NK-92 (cell line): Measurements from ENCODE around the gene SCARF2.
"Not testable (repeated sequence)": the region's sequence is repeated elsewhere in the genome, so short reads cannot be mapped to it uniquely, and the experiment has no call there.

Experiments
- DNase-seq: peaks from one replicate; lab custom pipeline; 2025; ENCODE audit not compliant: unreplicated experiment; lab: John Stamatoyannopoulos, UW

Gene SCARF2

DNA sequence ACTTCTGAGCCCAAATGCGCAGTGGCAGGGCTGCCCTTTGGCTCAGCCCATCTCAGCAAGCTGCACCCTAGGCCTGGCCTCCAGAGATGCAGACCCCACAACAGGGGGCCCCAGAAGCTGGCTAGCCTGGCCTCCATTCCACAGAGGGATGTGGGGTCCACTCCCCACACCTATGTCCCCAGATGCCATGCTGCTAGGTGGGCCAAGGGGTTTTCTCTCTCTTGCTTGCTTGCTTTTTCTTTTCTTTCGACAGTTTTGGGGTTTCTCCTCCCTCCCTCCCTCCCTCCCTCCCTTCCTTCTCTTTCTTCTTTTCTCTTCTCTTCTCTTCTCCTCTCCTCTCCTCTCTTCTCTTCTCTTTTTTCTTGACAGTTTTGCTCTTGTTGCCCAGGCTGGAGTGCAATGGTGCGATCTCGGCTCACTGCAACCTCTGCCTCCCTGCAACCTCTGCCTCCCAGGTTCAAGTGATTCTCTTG is 9.6 kb downstream of the SCARF2 start:
- no peak for DNase-seq

- no peak for DNase-seq
Observed at GRCh38 chr22:20427104-20427944, 10.3 kb downstream of the SCARF2 start.

- DNase-seq: no peak
Observed at GRCh38 chr22:20426259-20426615, 11.4 kb downstream of the SCARF2 start.

DNA sequence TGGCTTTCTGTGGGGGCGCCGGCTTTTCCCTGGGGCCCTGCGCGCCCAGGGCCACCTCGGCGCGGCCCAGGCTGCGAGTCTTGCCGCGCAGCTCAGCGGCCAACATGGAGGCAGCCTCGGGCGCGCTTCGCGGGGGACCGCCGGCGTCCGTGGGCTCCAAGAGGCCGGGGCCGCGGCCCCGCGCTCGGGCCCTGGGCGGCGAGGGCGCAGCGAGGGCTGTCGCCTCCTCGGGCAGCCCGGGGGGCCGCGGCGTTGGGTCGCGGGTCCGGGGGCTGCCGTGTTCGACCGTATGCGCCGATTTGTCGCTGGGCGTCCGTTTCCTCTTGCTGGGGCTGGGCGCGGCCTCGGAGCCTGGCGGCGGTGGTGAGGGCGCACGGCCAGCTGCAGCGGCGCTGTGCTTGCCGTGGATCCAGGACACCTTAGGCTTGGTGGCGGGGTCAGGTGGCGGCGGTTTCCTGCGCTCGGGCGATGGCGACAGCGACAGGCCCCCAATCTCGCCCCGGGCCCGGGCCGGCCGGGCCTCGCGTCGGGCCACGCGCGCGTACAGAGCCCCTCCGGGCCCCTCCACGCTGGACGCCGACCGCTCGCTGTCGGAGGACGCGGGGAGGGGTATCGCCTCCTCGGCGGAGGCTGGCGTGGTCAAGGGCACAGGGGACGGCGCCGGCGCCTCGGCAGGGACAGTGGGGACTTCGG is 11.9 kb downstream of the SCARF2 start:
- no peak for DNase-seq

DNA sequence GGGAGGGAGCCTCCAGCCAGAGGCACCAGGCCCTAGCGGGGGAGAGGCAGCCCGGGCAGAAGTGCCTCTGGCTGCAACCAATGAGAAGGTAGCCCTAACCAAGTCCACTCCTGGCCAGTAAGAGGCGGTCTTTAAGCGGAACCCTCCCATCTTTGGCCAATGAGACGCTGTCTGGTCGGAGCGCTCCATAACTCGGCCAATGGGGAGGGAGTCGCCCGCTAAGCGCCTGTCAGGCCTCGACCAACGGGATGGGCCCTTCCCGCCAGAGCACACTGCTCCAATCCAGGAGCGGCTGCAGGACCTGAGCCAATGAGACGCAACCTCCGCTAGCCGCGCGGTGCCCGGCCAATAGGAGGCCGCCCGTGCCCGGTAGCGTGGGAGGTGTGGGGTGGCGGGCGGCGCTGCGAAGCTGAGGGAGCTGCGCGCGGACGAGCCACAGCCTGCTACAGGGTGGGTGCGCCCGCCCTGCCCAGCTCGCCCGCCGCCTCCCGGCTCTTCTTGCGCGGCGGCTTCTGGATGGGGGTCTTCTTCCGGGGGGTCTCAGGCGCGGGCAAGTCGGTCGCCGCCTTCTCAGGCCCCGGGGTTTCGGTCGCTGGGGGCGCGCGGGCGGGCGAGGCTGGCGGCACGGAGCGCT is 12.6 kb downstream of the SCARF2 start:
- DNase-seq: no peak

DNA sequence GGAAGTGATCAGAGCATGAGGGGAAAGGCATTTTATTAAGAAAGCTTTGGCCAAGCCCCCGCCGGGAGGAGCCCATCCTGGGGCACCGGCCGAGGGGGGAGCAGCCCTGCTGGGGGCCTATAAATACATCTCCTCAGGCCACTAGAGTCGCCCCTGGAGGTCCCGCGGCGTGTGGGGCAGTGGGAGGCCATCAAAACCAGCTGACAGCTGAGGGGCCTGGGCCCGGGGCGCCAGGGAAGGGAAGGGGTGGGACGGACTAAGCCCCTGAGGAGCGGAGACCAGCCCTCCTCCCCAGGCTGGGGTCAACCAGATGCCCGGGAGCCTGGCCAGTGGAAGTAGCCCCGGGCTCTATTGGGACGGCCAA is 13.1 kb downstream of the SCARF2 start:
- DNase-seq: no peak

DNA sequence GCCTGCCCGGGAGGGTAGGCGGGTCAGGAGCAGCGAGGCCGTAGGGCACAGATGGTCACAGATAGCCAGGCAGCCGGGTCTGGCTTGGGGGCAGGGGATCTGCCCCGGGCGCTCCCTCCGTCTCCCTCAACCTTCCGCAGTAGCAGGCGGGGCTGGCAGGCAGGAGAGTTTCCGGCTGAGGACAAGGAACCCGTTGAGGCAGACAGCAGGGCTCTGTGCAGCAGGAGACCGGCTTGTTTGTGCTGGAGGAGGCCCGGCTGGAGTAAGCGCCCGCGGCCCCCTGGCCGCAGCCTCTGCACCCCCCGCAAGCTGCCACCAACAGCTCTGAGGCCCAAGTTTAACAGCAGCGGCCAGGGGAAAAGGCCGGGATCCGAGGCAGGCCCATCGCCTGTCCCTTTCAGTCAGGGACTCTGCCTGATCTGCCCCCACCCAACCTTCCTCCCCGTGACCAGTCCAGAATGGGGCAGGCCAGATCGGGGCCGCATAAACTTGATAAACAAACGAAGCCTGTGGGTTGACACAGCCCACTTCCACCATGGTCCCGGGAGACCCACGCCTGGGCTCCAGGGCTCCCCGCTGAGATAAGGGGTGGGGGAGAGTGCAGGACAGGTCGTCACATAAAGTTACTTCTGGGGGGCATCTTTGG is 13.6 kb downstream of the SCARF2 start:
- DNase-seq: no peak

- DNase-seq: no peak
Observed at GRCh38 chr22:20423008-20423905, 14.4 kb downstream of the SCARF2 start.

DNA sequence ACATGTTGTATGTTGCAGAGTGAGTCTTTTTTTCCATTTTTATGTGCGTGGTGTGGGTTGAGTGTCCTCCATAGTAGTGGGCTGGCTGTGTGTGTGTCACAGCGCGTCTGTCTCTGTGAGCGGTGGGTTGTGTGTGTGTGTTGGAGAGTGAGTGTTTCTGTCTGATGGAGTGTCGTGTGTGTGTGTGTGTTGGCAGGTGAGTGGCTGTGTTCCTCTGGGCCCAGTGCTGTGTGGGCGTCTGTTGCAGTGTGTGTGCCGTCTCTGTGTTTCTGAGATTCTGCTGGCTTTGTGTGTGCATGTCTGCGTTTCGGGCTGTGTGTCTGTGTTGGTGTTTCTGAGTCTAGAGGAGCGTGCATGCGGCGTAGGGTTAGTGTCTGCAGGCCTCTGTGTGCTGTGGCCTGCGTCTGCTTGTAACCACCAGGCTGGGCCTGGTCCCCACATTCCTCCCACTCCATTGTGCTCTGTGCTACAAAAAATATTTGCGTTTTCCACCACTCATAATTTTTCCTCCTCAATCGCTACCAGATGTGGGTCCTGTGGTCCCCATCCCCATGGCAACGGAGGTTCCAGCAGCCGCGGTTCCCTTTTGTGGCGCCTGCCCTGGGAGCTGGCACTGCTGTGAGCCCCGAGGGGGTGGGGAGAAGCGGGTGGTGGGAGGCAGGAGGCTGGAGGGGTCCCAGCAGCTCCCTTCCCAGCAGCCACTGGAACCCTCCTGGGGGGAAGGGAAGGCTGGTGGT is 15.2 kb downstream of the SCARF2 start:
- no peak for DNase-seq

GRCh38 chr22:20421507-20421874 is 16.1 kb downstream of the SCARF2 start:
- DNase-seq: no peak

GRCh38 chr22:20420157-20420842 is 17.3 kb downstream of the SCARF2 start:
- DNase-seq: no peak

- no peak for DNase-seq
Observed at GRCh38 chr22:20419664-20419951, 18.0 kb downstream of the SCARF2 start.

- no peak for DNase-seq
Observed at GRCh38 chr22:20418211-20418788, 19.3 kb downstream of the SCARF2 start.

DNA sequence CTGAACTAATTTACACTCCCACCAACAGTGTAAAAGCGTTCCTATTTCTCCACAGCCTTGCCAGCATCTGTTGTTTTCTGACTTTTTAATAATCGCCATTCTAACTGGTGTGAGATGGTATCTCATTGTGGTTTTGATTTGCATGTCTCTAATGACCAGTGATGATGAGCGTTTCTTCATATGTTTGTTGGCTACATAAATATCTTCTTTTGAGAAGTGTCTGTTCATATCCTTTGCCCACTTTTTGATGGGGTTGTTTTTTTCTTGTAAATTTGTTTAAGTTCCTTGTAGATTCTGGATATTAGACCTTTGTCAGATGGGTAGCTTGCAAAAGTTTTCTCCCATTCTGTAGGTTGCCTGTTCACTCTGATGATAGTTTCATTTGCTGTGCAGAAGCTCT is 21.9 kb downstream of the SCARF2 start:
- DNase-seq: not testable (repeated sequence)

- DNase-seq: not testable (repeated sequence)
Observed at GRCh38 chr22:20415241-20415640, 22.4 kb downstream of the SCARF2 start.

GRCh38 chr22:20414450-20414849 is 23.2 kb downstream of the SCARF2 start:
- no peak for DNase-seq

DNA sequence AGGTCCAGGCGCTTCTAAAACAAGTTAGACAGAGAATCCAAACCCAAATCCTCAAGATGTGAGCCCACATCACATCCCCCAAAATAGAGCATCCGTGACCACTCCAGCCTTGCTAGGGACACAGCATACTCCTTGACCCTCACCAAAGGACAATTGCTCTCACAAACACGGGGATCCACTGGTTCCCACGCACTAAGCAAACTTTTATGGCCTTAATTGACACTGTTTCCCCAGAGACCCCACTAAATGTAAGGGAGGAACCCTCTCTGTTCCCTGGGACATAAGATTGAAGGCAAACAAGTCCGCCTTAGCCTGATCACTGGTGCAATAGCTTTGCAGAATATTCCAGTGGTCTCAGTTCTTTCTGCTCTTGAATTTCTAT is 23.6 kb downstream of the SCARF2 start:
- DNase-seq: no peak

- DNase-seq: no peak
Observed at GRCh38 chr22:20413217-20414058, 24.2 kb downstream of the SCARF2 start.
